Upper lobe of right lung (tissue), 1 donor: ENCODE results near the gene TP73. TPM values are rescaled to one million over a fixed set of nuclear protein-coding genes. Genes with fewer than 3 reads are reported as not detected.

Source experiments
- ATAC-seq: fragments of 200-7000 bp; cut with Tn5 transposase; one replicate; pipeline ENCODE4 v1.9.1; 2020; ENCODE audit warnings: mild to moderate bottlenecking, moderate library complexity
- DNase-seq: peaks from one replicate; pipeline ENCODE4 v3.0.0-alpha.2; 2020
- H3K27ac ChIP-seq: fragments of 200-600 bp; one replicate; pipeline ENCODE4 v1.8.0; 2022
- H3K27me3 ChIP-seq: fragments of 200-600 bp; one replicate; pipeline ENCODE4 v1.8.0; 2022; ENCODE audit warnings: mild to moderate bottlenecking
- H3K36me3 ChIP-seq: fragments of 200-600 bp; one replicate; pipeline ENCODE4 v1.8.0; 2022
- H3K4me1 ChIP-seq: fragments of 200-600 bp; one replicate; pipeline ENCODE4 v1.8.0; 2022
- H3K4me3 ChIP-seq: fragments of 200-600 bp; one replicate; pipeline ENCODE4 v1.8.0; 2022; ENCODE audit warnings: mild to moderate bottlenecking
- H3K9me3 ChIP-seq: fragments of 200-600 bp; one replicate; pipeline ENCODE4 v1.8.0; 2022
- CTCF ChIP-seq: fragments of 200-600 bp; IDR thresholded peaks from one replicate; pipeline ENCODE4 v1.8.0; 2022; ENCODE audit warnings: antibody characterized with exemption
- intact Hi-C: fragments of 100-400 bp; cut with DNase I; formaldehyde crosslinking; loops from one replicate; pipeline ENCODE4 v1.11.0; 2022
- total RNA-seq: library from RNA; stranded (reverse); fragmentation: NEBNext Ultra II Directional; extraction: Animal tissue kit (Norgen Biotek cat#: 25700); gene quantifications from one replicate; pipeline ENCODE4 v1.2.1, GENCODE V29; 2021
- donor health status: DM: no; HTN: yes; CAD: no; lungs with severe emphysema.

TP73 gene
- total RNA-seq, 1 donor from 2014 or later: 0.29 TPM

DNA sequence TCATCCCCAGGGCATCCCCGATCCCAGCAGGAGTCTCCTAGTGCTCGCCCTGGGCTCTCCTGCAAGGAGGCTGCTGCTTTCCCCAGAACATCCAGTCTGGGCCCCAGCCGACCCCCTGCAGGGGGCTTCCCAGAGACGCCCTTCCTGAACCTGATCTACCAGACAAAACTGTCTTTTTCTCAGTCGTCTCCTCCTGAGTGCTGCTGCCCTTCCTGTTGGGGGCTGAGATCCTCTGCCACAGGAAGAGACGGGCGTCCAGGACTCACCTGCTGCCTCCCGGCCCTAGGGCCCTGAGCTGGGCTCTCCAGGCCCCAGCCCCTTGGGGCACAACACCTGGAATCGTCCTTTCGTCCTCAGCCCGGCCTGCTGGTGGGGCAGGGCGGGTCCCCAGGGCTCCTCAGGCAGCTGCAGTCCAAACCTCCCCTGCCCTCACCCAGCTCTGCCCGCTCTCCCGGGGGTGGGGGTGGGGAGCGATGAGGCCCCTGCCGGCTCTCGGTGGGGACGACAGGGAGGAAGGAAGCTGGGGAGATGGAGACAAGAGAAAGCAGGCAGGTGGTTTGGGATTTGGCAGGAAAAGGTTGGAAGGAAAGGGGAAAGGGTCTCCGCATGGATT, 36.9 kb downstream of the TP73 start:
- Histone ChIP-seq H3K4me3 (no peak overlapping the region), H3K9me3 (no peaks in the 10 kb centered on the region), H3K27ac (no peak overlapping the region), H3K27me3 (no peaks in the 10 kb centered on the region), H3K4me1 (peaks cover 7% of the 10 kb centered on the region), H3K36me3 (no peaks in the 10 kb centered on the region)
- no peak for TF ChIP-seq CTCF
- DNase-seq (no peak), ATAC-seq (no peak)
- intact Hi-C loops: no loop called here

- intact Hi-C loops: no loop called here
- H3K27ac ChIP-seq: no peak overlapping the region
- ATAC-seq (no peak), DNase-seq (no peak)
- no peak overlapping the region for H3K4me3 ChIP-seq
- H3K4me1 ChIP-seq: peaks cover 8% of the 10 kb centered on the region
- H3K9me3 ChIP-seq: no peaks in the 10 kb centered on the region
- no peak for TF ChIP-seq CTCF
- no peaks in the 10 kb centered on the region for H3K27me3 ChIP-seq
- no peaks in the 10 kb centered on the region for H3K36me3 ChIP-seq
These were observed 38.2 kb downstream of the TP73 start for GRCh38 chr1:3690282-3691065.

- H3K27me3 ChIP-seq: no peaks in the 10 kb centered on the region
- no peak overlapping the region for H3K27ac ChIP-seq
- DNase-seq: no peak
- intact Hi-C loops: no loop called here
- no peak for TF ChIP-seq CTCF
- peaks cover 11% of the 10 kb centered on the region for H3K4me1 ChIP-seq
- no peak for ATAC-seq
- H3K9me3 ChIP-seq: no peaks in the 10 kb centered on the region
- H3K36me3 ChIP-seq: no peaks in the 10 kb centered on the region
- H3K4me3 ChIP-seq: no peak overlapping the region
These were observed 39.3 kb downstream of the TP73 start for GRCh38 chr1:3691421-3692204.

- H3K9me3 ChIP-seq: no peaks in the 10 kb centered on the region
- H3K4me3 ChIP-seq: no peak overlapping the region
- ATAC-seq: no peak
- DNase-seq: no peak
- no peak overlapping the region for H3K27ac ChIP-seq
- intact Hi-C loops: no loop called here
- TF ChIP-seq CTCF: no peak
- no peaks in the 10 kb centered on the region for H3K27me3 ChIP-seq
- no peaks in the 10 kb centered on the region for H3K36me3 ChIP-seq
- H3K4me1 ChIP-seq: peaks cover 11% of the 10 kb centered on the region
These were observed 40.3 kb downstream of the TP73 start for GRCh38 chr1:3692598-3692997.

- TF ChIP-seq CTCF: no peak
- intact Hi-C loops: no loop called here
- Histone ChIP-seq H3K4me1 (peaks cover 11% of the 10 kb centered on the region), H3K9me3 (no peaks in the 10 kb centered on the region), H3K27ac (no peak overlapping the region), H3K27me3 (no peaks in the 10 kb centered on the region), H3K36me3 (no peaks in the 10 kb centered on the region), H3K4me3 (no peak overlapping the region)
- no peak for DNase-seq
- ATAC-seq: no peak
These were observed 41.0 kb downstream of the TP73 start for GRCh38 chr1:3693321-3693720.
